K562 (cell line): ENCODE measurements around the gene NFATC3. TPM values are rescaled to one million over a fixed set of nuclear protein-coding genes. Genes with fewer than 3 reads are reported as not detected.
A peak's percentile ranks its signal among the peaks of the same experiment; 100 is the strongest.

Experiments used
- ARNT ChIP-seq, 2 experiments: fragments of 450-650 bp; IDR thresholded peaks; 2 replicates each; pipeline ENCODE4 v1.6.1; 2016; ENCODE audit warnings: mild to moderate bottlenecking in 1 of 2
- BACH1 ChIP-seq: fragments of 200-800 bp; sonication (Bioruptor generic); IDR thresholded peaks from 2 replicates; pipeline ENCODE4 v1.6.1; 2016; ENCODE audit warnings: missing genetic modification characterization, missing compliant biosample characterization
- BDP1 ChIP-seq: IDR thresholded peaks from 3 replicates; pipeline ENCODE4 v1.6.1; 2011; ENCODE audit not compliant: insufficient read length, insufficient read depth
- CBFA2T2 ChIP-seq: fragments of 450-650 bp; conservative IDR thresholded peaks from 2 replicates; pipeline ENCODE4 v1.6.1; 2017; ENCODE audit warnings: mild to moderate bottlenecking
- CBX2 ChIP-seq: fragments of 200-600 bp; sonication (generic); IDR thresholded peaks from one replicate; pipeline ENCODE4 v1.6.1; 2012; ENCODE audit warnings: mild to moderate bottlenecking, low read length, inconsistent platforms; ENCODE audit not compliant: insufficient read depth, poor library complexity, severe bottlenecking
- CREB1 ChIP-seq, 2 experiments: sonication (generic) in 1 of 2; formaldehyde crosslinking in 1 of 2; IDR thresholded peaks; 2 replicates each; pipeline versions ENCODE4 v1.6.1 to v1.8.0; 2012 to 2022; ENCODE audit warnings: inconsistent platforms in 1 of 2, mild to moderate bottlenecking in 1 of 2, missing genetic modification reagents in 1 of 2, moderate library complexity in 1 of 2
- EHMT2 ChIP-seq: fragments of 450-650 bp; IDR thresholded peaks from 2 replicates; pipeline ENCODE4 v1.6.1; 2018; ENCODE audit warnings: antibody characterized with exemption
- KAT8 ChIP-seq: fragments of 450-650 bp; IDR thresholded peaks from 2 replicates; pipeline ENCODE4 v1.6.1; 2016; ENCODE audit warnings: low read depth, mild to moderate bottlenecking
- MCM3 ChIP-seq: fragments of 450-650 bp; IDR thresholded peaks from 2 replicates; pipeline ENCODE4 v1.6.1; 2016
- PHF8 ChIP-seq: fragments of 200-600 bp; sonication (generic); IDR thresholded peaks from 2 replicates; pipeline ENCODE4 v1.6.1; 2012; ENCODE audit warnings: mixed run types, mild to moderate bottlenecking, inconsistent platforms, low read length, moderate library complexity, borderline replicate concordance
- POLR2AphosphoS5 ChIP-seq: IDR thresholded peaks from 2 replicates; pipeline ENCODE4 v1.6.1; 2011; ENCODE audit warnings: mild to moderate bottlenecking, low read depth, low read length, moderate library complexity; ENCODE audit not compliant: control insufficient read depth, insufficient read depth
- POLR3A ChIP-seq: IDR thresholded peaks from 2 replicates; pipeline ENCODE4 v1.6.1; 2011; ENCODE audit warnings: borderline replicate concordance, mild to moderate bottlenecking, moderate library complexity; ENCODE audit not compliant: insufficient read length, insufficient read depth; ENCODE audit errors: extremely low read depth
- POLR3G ChIP-seq: IDR thresholded peaks from 2 replicates; pipeline ENCODE4 v1.6.1; 2011; ENCODE audit not compliant: insufficient read length, insufficient replicate concordance; ENCODE audit errors: extremely low read depth
- RHOXF2B ChIP-seq: fragments of 250-450 bp; sonication (Bioruptor Pico); conservative IDR thresholded peaks from 2 replicates; pipeline ENCODE4 v1.5.1; 2021
- SIX5 ChIP-seq, 2 experiments: IDR thresholded peaks; 2 replicates each; pipeline ENCODE4 v1.6.1; 2011; ENCODE audit warnings: low read length in 2 of 2, borderline replicate concordance in 1 of 2, low read depth in 1 of 2, mild to moderate bottlenecking in 1 of 2, moderate library complexity in 1 of 2; ENCODE audit not compliant: insufficient read depth in 1 of 2
- STAT5B ChIP-seq: fragments of 250-450 bp; sonication (Bioruptor Pico); IDR thresholded peaks from 2 replicates; pipeline ENCODE4 v1.8.0; 2021; ENCODE audit warnings: mild to moderate bottlenecking, inconsistent platforms
- TFAP4 ChIP-seq: sonication (generic); formaldehyde crosslinking; IDR thresholded peaks from 2 replicates; pipeline ENCODE4 v1.8.0; 2022; ENCODE audit warnings: missing genetic modification reagents, mild to moderate bottlenecking, moderate library complexity, borderline replicate concordance
- ZBTB12 ChIP-seq: fragments of 250-450 bp; sonication (Bioruptor Pico); IDR thresholded peaks from 2 replicates; pipeline ENCODE4 v1.4.0; 2020
- ZBTB49 ChIP-seq: sonication (generic); formaldehyde crosslinking; IDR thresholded peaks from 2 replicates; pipeline ENCODE4 v1.8.0; 2022; ENCODE audit warnings: missing genetic modification reagents, mild to moderate bottlenecking, borderline replicate concordance
- ZNF133 ChIP-seq: fragments of 250-450 bp; sonication (Bioruptor Pico); IDR thresholded peaks from 2 replicates; pipeline ENCODE4 v1.4.0; 2020; ENCODE audit warnings: mild to moderate bottlenecking
- ZNF717 ChIP-seq: fragments of 250-450 bp; sonication (Bioruptor Pico); IDR thresholded peaks from 2 replicates; pipeline ENCODE4 v1.5.0; 2021
- polyA plus RNA-seq, 8 experiments: library from polyadenylated mRNA; depleted of rRNA in 4 of 8; stranded (reverse) in 5 of 8; unstranded in 3 of 8; fragments of >200 nt; fragmentation: Nextera tagmentation in 2 of 8; fragmentation: Illumina TruSeq in 1 of 8; extraction: Ambion mirVana in 2 of 8; extraction: Trizol in 1 of 8; gene quantifications; 2 replicates each; pipeline versions ENCODE4 v1.2.1 to v1.2.3, GENCODE V29; 2011 to 2014; ENCODE audit warnings: inconsistent platforms in 1 of 8, missing spikeins in 1 of 8
- total RNA-seq, 7 experiments: library from RNA; depleted of rRNA in 6 of 7; stranded (reverse); fragments of >200 nt in 6 of 7; fragmentation: Illumina TruSeq in 2 of 7; extraction: Trizol in 2 of 7; gene quantifications; 2 replicates each; pipeline versions ENCODE4 v1.2.1 to v1.2.3, GENCODE V29; 2011 to 2021; ENCODE audit warnings: low replicate concordance in 1 of 7

Gene NFATC3
- total and polyA plus RNA-seq, 9 of the 15 experiments (the other 6 are each of a cell fraction or from before 2014, with no cell fraction given) = 15.7 to 98.4 (median 59.4) TPM

- TF ChIP-seq ZBTB49 (CRISPR knock-in tag) (0 out of 2 replicates have a peak, but pooled peaks have one; percentile 38), BDP1 (no peak), MCM3 (no peak), CBX2 (no peak), POLR3A (no peak), PHF8 (peak; percentile 75; the same call in 1 of the 2 replicates), POLR2AphosphoS5 (no peak; the same call in 1 of the 2 replicates), RHOXF2B (CRISPR knock-in tag) (no peak), STAT5B (CRISPR knock-in tag) (no peak), ARNT (IDR thresholded peaks at IDR 0.05) (no peak), BACH1 (tag) (no peak), EHMT2 (no peak), SIX5 (IDR thresholded peaks at IDR 0.05; ENCODE audit: borderline replicate concordance in 1 of 2, insufficient read depth in 1 of 2, low read depth in 1 of 2, low read length in 2 of 2) (no peak), ZNF717 (CRISPR knock-in tag) (no peak), ZNF133 (CRISPR knock-in tag) (no peak), ZBTB12 (CRISPR knock-in tag) (no peak), POLR3G (no peak), CREB1 (IDR thresholded peaks at IDR 0.05) (peak; percentile 75; the same call in 1 of the 2 replicates), CREB1 (CRISPR knock-in tag; IDR thresholded peaks at IDR 0.05) (peak; percentile 82), KAT8 (no peak), CBFA2T2 (no peak), TFAP4 (CRISPR knock-in tag) (peak; percentile 82)
Observed at GRCh38 chr16:68244903-68245853, 160.0 kb downstream of the NFATC3 start, which contains the start of gene PLA2G15 (continued).
